ENCODE data around the gene STOML1. TPM values are rescaled to one million over a fixed set of nuclear protein-coding genes. Genes with fewer than 3 reads are reported as not detected.

Gene STOML1
- polyA plus RNA-seq, 2 of the 4 experiments (the other 2 are of a cell fraction) = 4.3 to 4.9 TPM

GRCh38 chr15:73968461-73968860, 23.6 kb downstream of the STOML1 start:
- CTCF ChIA-PET = interaction anchor here (6.5 to 14.5 kb wide), 2 partner anchors 16 to 71 kb away, joined by 64 to 237 read pairs; no protein-coding TSS in a partner anchor
- POLR2A ChIA-PET = no interaction called here
- no peak overlapping the region for H3K27ac ChIP-seq

GRCh38 chr15:73965758-73966113, 26.4 kb downstream of the STOML1 start:
- Histone ChIP-seq H3K27ac (no peak overlapping the region), H3K4me2 (no peak overlapping the region), H3K9me3 (no peaks in the 10 kb centered on the region)

More at GRCh38 chr15:73968461-73968860, 23.6 kb downstream of the STOML1 start:
- WGBS (ENCODE audit: missing lambda C conversion rate) = 87% methylated on average over 3 of the region's 3 CpGs
- Histone ChIP-seq H3K4me1 (0 out of 3 replicates have a peak, but pooled peaks cover 3% of the 10 kb centered on the region), H3K4me2 (no peak overlapping the region), H3K9me3 (no peaks in the 10 kb centered on the region), H3K4me3 (no peak overlapping the region)
- DNase-seq (ENCODE audit: low read depth in 1 of 2, low spot score in 1 of 2) (no peak), ATAC-seq (no peak), FAIRE-seq (no peak)
- no peak for TF ChIP-seq RFX5 (IDR thresholded peaks at IDR 0.05)
- TF ChIP-seq, protein P1, sequence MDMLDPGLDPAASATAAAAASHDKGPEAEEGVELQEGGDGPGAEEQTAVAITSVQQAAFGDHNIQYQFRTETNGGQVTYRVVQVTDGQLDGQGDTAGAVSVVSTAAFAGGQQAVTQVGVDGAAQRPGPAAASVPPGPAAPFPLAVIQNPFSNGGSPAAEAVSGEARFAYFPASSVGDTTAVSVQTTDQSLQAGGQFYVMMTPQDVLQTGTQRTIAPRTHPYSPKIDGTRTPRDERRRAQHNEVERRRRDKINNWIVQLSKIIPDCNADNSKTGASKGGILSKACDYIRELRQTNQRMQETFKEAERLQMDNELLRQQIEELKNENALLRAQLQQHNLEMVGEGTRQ (IDR thresholded peaks at IDR 0.05) = no peak
- TF ChIP-seq ZC3H11A (IDR thresholded peaks at IDR 0.05) = no peak
- no peak for TF ChIP-seq NR3C1 (IDR thresholded peaks at IDR 0.05)
- TF ChIP-seq RARB (CRISPR knock-in tag; IDR thresholded peaks at IDR 0.05) = no peak
- TF ChIP-seq CBX2 (IDR thresholded peaks at IDR 0.05; ENCODE audit: borderline replicate concordance, low read depth) = no peak
- TF ChIP-seq POLR2AphosphoS2 (conservative IDR thresholded peaks at IDR 0.05; ENCODE audit: low read length) = no peak
- TF ChIP-seq FOSB (CRISPR knock-in tag; IDR thresholded peaks at IDR 0.05) = no peak
- no peak for TF ChIP-seq GATA3 (IDR thresholded peaks at IDR 0.05; ENCODE audit: borderline replicate concordance)
- TF ChIP-seq ESRRA (IDR thresholded peaks at IDR 0.05; ENCODE audit: borderline replicate concordance, low read length) = no peak
- TF ChIP-seq HDAC2 (IDR thresholded peaks at IDR 0.05) = no peak
- no peak for TF ChIP-seq JUNB (IDR thresholded peaks at IDR 0.05)
- TF ChIP-seq TP53 (CRISPR knock-in tag; IDR thresholded peaks at IDR 0.05) = no peak
- TF ChIP-seq CHD4 (IDR thresholded peaks at IDR 0.05; ENCODE audit: borderline replicate concordance) = no peak
- TF ChIP-seq ZFP36 (IDR thresholded peaks at IDR 0.05; ENCODE audit: borderline replicate concordance, partially characterized antibody) = no peak
- TF ChIP-seq PHF8 (IDR thresholded peaks at IDR 0.05; ENCODE audit: borderline replicate concordance, low read depth) = no peak
- TF ChIP-seq MAFK (IDR thresholded peaks at IDR 0.05; ENCODE audit: partially characterized antibody) = no peak
- TF ChIP-seq, protein P2, sequence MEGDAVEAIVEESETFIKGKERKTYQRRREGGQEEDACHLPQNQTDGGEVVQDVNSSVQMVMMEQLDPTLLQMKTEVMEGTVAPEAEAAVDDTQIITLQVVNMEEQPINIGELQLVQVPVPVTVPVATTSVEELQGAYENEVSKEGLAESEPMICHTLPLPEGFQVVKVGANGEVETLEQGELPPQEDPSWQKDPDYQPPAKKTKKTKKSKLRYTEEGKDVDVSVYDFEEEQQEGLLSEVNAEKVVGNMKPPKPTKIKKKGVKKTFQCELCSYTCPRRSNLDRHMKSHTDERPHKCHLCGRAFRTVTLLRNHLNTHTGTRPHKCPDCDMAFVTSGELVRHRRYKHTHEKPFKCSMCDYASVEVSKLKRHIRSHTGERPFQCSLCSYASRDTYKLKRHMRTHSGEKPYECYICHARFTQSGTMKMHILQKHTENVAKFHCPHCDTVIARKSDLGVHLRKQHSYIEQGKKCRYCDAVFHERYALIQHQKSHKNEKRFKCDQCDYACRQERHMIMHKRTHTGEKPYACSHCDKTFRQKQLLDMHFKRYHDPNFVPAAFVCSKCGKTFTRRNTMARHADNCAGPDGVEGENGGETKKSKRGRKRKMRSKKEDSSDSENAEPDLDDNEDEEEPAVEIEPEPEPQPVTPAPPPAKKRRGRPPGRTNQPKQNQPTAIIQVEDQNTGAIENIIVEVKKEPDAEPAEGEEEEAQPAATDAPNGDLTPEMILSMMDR (IDR thresholded peaks at IDR 0.05) = no peak

More at GRCh38 chr15:73965758-73966113, 26.4 kb downstream of the STOML1 start:
- DNase-seq (ENCODE audit: low read depth in 1 of 2, low spot score in 1 of 2) (no peak), ATAC-seq (no peak), FAIRE-seq (no peak)
- WGBS (ENCODE audit: missing lambda C conversion rate) = 44% methylated on average over 2 of the region's 2 CpGs
- CTCF ChIA-PET = interaction anchor here (0.6 to 14.5 kb wide), 13 partner anchors 8 to 1128 kb away, joined by 3 to 237 read pairs (median 4); no protein-coding TSS in a partner anchor
- POLR2A ChIA-PET = no interaction called here
- no peak for TF ChIP-seq GATA3 (IDR thresholded peaks at IDR 0.05; ENCODE audit: borderline replicate concordance)
- no peak for TF ChIP-seq POLR2A (IDR thresholded peaks at IDR 0.05; ENCODE audit: low read length)
- no peak for TF ChIP-seq RAD21 (conservative IDR thresholded peaks at IDR 0.05 in 1 of 2, IDR thresholded peaks at IDR 0.05 in 1 of 2)
- TF ChIP-seq JUNB (IDR thresholded peaks at IDR 0.05) = no peak
- TF ChIP-seq, protein P3, sequence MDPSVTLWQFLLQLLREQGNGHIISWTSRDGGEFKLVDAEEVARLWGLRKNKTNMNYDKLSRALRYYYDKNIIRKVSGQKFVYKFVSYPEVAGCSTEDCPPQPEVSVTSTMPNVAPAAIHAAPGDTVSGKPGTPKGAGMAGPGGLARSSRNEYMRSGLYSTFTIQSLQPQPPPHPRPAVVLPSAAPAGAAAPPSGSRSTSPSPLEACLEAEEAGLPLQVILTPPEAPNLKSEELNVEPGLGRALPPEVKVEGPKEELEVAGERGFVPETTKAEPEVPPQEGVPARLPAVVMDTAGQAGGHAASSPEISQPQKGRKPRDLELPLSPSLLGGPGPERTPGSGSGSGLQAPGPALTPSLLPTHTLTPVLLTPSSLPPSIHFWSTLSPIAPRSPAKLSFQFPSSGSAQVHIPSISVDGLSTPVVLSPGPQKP (IDR thresholded peaks at IDR 0.05; ENCODE audit: low read depth, low read length) = no peak
- no peak for TF ChIP-seq CBX2 (IDR thresholded peaks at IDR 0.05; ENCODE audit: borderline replicate concordance, low read depth)
- no peak for TF ChIP-seq MAFK (IDR thresholded peaks at IDR 0.05; ENCODE audit: partially characterized antibody)
- TF ChIP-seq, protein P1 (IDR thresholded peaks at IDR 0.05) = no peak
- TF ChIP-seq ZNF302 (CRISPR knock-in tag; IDR thresholded peaks at IDR 0.05) = no peak
- no peak for TF ChIP-seq BCL3 (IDR thresholded peaks at IDR 0.05)
- no peak for TF ChIP-seq MAZ (IDR thresholded peaks at IDR 0.05; ENCODE audit: borderline replicate concordance, low read depth, low read length)
- no peak for TF ChIP-seq CHD4 (IDR thresholded peaks at IDR 0.05; ENCODE audit: borderline replicate concordance)
- Histone ChIP-seq H3K4me3 (no peak overlapping the region), H3K4me1 (0 out of 3 replicates have a peak, but pooled peaks cover 3% of the 10 kb centered on the region)
